EL (cell line): Measurements from ENCODE around the gene RNASE2.
"Not testable (repeated sequence)": the region's sequence is repeated elsewhere in the genome, so short reads cannot be mapped to it uniquely, and the experiment has no call there.

Experiments used
- DNase-seq: peaks from one replicate; pipeline ENCODE4 v3.0.0-alpha.2; 2016

The RNASE2 gene

DNA sequence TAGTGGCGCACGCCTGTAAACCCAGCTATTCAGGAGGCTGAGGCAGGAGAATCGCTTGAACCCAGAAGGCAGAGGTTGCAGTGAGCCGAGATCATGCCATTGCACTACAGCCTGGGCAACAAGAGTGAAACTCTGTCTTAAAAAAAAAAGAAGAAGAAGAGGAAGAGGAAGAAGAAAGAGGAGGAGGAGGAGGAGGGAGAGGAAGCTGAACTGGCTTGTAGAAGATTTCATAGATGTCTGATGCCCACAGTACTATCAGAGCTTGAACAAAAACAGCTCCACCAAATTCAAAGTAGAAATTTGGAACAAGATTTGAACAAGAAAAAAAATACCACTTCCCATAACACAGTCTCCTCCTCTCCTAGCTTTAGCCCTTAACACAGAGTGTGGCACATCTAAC is 30.4 kb downstream of the RNASE2 start:
- not testable (repeated sequence) for DNase-seq

DNA sequence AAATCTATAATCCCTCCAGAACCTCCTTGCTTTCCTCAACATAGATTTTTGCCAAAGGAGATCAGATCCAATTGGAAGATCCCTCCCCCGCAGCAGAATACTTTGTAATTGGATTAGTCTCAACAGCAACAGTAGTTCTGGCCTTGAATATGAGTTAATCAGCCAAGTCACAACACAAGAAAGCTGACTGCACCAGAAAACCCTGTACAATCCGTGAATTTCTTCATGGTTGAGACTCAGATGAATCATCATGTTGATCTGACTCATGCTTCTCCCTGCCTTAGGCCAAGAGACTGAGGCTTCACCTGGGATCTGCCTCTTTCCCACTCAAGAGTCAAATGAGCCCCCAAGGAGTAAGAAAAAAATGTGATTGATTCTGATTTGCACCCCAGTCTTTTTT is 31.5 kb downstream of the RNASE2 start:
- peak; percentile 92 for DNase-seq

DNA sequence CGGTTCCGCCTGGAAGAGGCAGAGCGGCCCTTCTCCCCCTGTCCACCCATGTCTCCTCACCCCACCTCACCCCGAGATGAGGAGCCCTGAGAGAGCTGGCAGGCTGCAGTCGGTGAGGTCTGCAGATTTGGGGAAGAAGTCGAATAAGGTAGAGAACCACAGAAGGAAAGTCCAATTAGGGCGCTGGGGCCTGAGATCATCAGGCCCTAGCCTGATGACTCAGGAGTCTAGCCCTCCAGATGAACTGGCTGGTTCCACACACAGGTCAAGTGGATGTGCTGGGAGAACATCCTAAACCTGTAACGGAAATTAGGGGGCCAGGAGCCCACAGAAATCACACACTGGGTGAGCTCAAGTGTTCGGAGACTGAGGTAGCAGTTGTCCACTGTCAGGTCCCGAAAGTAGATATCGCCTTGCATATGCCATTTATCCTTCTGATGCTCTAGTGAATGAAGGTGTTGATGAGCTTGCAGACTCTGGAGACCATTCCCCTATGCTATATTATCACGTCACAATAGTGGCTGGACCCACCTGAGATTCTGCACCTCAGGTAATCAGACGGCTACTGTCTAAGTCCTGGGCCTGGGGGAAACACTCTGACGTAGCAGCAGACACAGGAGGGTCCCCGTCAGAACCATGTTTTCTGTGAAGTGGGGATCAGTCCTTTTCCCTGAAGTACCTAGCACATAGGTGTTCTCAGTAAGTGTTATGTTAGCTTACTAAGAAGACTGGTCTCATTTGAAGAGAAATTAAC is 33.6 kb downstream of the RNASE2 start:
- DNase-seq: peak; percentile 26

DNA sequence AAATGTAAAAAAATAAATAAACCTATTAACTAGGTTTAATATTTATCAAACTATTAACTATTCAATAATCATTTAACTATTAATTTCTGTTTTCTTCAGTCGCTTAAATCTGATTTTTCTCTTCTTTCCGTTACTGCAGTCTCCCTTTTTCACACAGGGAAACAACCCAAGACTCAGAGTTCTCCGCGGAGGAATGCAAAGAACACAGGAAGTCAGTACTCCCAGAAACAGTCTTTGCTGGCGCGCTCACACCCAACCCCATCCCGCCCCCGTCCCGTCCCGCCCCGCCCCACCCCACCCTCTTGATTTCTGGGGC is 34.1 kb downstream of the RNASE2 start:
- DNase-seq: no peak

DNA sequence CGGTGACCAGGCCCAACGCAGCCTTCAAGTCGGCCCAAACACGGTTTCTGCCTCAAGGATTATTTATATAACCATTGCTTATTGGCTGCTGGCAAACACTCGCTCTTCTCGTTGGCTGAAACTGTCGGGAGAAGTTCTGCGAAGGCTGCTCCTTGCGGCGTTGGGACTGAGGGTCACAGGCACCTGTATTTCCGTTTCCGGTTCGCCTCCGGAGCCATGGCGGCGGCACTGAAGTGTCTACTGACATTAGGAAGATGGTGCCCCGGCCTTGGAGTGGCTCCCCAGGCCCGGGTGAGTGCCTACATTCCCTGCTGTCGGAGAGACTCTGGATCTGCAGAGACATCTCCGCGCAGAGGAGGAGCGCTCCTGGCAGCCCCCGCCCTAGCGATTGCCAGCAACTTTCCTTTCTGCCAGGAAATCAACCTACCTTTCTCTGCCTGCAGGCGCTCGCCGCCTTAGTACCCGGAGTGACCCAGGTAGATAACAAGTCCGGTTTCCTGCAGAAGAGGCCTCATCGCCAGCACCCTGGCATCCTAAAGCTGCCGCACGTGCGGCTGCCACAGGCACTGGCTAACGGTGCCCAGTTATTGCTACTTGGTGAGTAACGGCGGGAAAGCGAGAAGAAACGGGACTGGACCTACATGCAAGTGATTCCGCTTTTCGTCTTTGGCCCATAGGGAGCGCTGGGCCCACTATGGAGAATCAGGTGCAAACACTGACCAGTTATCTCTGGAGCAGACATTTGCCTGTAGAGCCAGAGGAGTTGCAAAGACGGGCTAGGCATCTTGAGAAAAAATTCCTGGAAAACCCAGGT is 34.7 kb downstream of the RNASE2 start, which contains the start of gene METTL17:
Gene METTL17 (plus strand): TSS at position 194 of the 814 bp plus-strand sequence. CDS start 23 bp downstream, at position 217.
- peak; percentile 98 for DNase-seq

DNA sequence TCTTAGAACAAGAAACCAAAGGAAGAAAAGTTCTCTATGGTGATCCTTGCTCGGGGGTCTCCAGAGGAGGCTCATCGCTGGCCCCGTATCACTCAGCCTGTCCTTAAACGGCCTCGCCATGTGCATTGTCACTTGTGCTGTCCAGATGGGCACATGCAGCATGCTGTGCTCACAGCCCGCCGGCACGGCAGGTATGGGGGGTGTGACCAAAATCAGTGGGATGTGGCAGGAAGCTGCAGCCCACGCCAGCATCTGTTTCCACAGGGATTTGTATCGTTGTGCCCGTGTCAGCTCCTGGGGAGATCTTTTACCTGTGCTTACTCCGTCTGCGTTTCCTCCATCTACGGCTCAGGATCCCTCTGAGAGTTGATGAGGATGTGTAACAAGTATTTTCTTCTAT is 41.2 kb downstream of the RNASE2 start:
- no peak for DNase-seq

DNA sequence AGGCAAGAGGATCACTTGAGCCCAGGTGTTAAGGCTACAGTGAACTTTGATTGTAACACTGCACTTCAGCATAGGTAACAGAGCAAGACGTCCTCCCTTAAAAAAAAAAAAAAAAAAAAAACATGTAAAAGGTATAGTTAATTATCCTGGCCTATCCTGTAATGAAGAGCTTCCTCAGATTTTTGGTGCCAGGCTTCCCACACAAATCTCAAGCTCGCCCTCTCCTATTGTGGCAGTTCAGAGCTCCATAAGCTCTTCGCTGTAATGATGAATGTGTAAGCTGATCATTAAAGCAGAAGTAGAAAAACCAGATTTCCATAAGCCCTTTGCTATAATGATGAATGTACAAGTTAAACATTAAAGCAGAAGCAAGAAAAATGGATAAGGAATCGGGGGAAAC is 41.8 kb downstream of the RNASE2 start:
- DNase-seq: no peak

DNA sequence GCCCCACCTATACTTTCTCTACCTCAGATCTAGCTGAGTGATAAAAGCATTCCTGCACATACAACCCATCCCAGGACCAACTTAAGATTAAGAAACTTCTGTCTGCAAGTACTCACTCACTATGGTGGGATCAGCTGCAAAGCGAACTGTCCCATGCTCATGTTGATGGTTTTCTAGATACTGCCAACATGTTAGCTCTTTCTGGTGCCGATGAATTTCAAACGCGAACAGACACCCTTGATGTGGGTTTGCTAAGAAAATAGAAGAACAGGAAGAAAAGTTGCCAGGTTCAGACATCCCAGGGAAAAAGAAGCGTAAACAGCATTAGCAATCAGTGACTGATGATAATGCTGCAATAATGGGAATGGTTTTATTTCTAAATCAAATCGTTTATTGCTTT is 42.3 kb downstream of the RNASE2 start:
- DNase-seq: no peak

DNA sequence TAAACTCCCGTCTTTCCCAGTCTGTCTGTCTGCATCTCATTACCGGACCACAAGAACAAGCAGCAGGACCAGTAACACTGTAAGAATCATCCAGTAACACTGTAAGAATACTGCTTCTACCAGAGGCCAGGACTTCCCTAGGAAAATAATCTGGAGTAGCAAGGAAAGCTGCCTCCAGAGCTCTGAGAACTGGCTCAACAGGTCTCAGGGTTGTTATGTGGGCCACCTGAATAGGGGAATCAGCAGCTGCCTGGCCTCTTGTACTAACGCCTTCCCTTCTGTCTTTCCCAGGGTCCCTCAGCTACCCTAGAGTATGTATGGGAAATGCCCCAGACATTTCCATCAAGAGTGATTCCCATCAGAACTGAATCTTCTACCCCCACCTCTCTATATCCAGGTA is 42.9 kb downstream of the RNASE2 start:
- no peak for DNase-seq

DNA sequence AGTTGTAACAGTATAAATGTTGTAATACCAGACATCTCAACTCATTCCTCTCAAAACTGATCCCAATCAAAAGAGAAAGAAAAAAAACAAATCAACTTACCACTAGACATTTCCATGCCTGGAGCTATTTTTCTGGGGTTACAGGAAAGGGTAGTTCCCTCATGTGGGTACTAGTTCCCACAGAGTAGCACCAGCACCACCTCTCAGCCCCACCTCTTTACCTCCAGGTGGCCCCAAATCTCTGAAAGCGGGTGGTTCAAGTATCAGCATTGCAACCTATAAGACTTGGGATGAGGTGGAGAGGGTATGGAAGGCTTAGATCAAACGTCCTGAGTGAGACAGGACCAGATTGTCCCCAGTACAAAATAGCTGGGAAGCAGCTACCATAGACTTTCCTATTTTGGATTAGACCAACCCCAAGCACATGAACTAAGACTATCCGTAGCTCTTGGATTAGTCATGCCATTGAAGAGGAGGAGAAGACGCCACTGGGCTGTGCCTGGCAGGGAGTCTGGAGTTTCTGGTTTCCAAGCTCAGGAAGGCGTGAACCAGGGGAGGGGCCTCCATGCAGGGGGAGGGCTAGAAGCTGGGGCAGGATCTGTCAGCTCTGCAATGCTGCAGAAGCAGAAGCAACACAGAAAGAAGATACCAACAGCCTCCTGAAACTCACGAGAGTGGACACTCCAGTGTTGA is 43.5 kb downstream of the RNASE2 start, which contains the start of gene SLC39A2:
Gene SLC39A2 (plus strand): TSS at position 620 of the 693 bp plus-strand sequence. CDS start 154 bp downstream, outside the sequence.
- DNase-seq: peak; percentile 70

DNA sequence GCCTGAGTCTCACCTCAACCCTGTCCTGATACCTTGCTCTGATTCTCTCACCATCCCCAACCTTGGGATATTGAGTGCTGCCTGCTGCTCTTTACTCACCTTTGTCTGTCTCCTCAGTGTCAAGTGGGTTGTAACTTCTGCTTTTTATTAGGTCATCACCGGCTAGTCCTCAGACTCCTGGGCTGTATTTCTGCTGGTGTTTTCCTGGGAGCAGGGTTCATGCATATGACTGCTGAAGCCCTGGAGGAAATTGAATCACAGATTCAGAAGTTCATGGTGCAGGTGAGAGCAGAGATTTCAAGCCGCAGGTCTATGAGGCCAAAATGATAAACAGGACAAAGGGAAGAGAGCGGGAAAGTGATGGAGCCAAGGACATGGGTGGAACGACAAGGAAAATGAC is 44.3 kb downstream of the RNASE2 start:
- no peak for DNase-seq

DNA sequence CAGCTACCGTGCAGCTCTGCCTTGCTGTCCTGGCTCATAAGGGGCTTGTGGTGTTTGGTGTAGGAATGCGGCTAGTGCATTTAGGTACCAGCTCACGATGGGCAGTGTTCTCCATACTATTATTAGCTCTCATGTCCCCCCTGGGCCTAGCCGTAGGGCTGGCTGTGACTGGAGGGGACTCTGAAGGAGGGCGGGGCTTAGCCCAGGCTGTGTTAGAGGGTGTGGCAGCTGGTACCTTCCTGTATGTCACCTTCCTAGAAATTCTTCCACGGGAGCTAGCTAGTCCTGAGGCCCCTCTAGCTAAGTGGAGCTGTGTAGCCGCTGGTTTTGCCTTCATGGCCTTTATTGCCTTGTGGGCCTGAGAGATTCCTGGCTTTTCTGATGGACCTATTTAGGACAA is 45.9 kb downstream of the RNASE2 start:
- no peak for DNase-seq

DNA sequence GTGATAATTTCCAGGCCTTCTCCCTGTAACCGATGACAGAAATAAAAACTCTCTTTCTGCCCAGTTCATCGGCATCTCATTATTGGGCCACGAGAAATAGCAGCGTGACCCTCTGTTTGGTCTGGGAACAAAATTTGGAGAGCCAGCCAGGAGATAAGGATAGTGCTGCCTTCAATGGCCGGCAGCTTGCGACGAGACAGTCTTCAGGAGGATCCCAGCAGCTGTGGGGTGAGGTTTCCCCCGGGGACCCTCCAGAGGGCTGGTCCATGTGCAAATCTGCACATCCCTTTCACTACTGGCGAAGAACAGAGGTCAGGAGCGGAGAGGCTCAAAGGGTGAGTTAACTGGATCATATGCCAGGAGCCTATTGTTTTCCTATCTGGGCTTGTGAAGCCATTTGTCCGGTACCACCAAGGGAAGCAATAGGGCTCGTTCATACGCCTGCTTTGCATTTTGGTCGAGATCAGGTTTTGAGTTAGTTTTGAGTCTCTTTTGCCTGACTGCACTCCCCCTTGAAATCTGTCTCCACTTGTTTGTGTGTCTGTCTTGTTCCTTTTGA is 48.6 kb downstream of the RNASE2 start:
- no peak for DNase-seq
